AG10803 (cell line): ENCODE results near the gene CLIP4.

Experiments used
- DNase-seq: peaks from one replicate; pipeline ENCODE4 v3.0.0; 2010; ENCODE audit warnings: low read depth
- H3K4me3 ChIP-seq: 2 replicates; pipeline ENCODE4 v1.5.1; 2011; ENCODE audit warnings: mild to moderate bottlenecking, low read length, control low read depth
- CTCF ChIP-seq: conservative IDR thresholded peaks from 2 replicates; pipeline ENCODE4 v1.5.1; 2011; ENCODE audit warnings: mild to moderate bottlenecking, low read length, control low read depth, inconsistent platforms

Gene CLIP4

GRCh38 chr2:29072251-29072650 is 43.0 kb upstream of the CLIP4 start:
- no peak overlapping the region for H3K4me3 ChIP-seq
- no peak for DNase-seq
- TF ChIP-seq CTCF = no peak

DNA sequence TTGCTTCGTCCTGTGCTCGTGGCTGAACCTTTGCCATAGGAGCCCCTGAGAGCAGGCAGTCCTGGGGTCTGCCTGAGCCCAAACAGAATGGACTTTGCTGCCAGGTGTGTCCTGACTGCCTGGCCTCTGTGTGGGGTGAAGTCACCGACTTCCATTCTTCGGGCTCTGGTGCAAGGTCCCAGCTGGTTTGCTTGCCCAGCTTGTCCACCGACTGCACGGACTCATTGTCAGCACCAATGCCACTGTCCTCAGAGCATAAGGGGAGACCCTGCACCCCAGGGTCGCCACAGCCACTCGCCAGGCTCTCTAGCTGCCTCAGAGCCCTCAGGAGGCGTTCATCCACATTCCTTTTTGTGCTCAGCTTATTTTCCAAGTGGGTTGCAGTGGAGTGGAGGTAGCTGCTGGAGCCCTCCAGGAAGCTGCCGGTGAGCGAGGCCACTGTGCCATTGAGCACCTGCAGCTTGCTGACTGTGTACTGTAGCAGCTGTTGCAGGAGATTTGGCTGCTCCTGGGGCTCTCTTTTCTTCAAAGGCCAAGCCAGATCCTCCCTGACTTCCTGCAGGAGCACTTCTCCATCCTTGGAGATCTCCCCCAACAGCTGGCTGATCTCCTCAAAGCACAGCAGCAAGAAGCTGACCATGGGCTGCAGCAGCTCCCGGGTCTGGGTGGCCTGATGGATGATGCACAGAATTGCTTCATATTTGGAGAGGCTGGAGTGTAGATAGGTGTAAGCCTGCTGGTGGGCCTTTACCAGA is 42.1 kb upstream of the CLIP4 start:
- TF ChIP-seq CTCF = no peak
- DNase-seq = no peak
- H3K4me3 ChIP-seq = no peak overlapping the region

GRCh38 chr2:29073933-29074332 is 41.3 kb upstream of the CLIP4 start:
- no peak for TF ChIP-seq CTCF
- no peak overlapping the region for H3K4me3 ChIP-seq
- no peak for DNase-seq

DNA sequence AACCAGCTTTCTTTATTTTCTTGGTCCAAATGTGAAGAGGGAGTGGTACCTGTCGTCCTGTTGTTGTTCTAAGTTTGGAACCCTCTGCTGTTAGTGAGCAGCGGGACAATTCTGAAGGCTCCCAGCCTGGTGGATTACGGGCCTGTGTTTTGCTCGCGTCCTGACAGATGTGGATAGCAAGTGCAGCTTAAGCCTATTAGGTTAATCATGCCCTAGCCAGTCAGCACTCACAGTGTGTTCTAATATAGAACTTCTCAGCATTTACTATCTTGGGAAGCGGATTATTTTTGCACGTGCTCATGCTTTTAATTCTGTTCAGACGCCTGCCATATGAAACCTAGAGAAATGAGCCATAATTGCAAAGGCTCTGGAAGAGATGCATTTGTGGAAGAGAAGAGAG is 40.8 kb upstream of the CLIP4 start, which contains the start of gene PCARE:
PCARE (minus strand) TSS at position 113 of the 400 bp plus-strand sequence. CDS start 262 bp downstream, outside the sequence.
- no peak for TF ChIP-seq CTCF
- no peak for DNase-seq

GRCh38 chr2:29075894-29076705 is 39.1 kb upstream of the CLIP4 start:
- DNase-seq = no peak
- TF ChIP-seq CTCF = no peak

More for the DNA sequence above, 40.8 kb upstream of the CLIP4 start, which contains the start of gene PCARE:
- H3K4me3 ChIP-seq = no peak within 1 kb of the TSS

DNA sequence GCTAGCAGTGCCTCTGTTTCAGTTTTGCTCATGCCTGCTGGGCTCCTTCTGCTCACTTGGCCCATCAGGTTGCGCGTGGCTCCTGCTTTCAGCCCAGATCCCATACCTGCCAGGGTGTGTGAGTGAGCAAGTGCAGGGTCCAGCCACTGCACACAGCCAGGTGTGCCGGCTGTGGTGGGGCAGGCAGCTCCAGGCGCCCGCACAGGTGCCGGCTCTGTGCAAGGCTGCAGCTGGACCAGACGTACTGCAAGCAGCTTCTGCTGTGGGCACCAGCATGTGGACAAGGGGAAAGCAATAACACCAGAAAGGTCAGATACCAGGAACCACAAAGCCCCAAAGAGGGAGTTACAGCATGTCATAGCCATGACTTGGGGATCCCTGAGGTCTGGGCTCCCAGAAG is 35.3 kb upstream of the CLIP4 start:
- TF ChIP-seq CTCF = no peak
- no peak for DNase-seq
- no peak overlapping the region for H3K4me3 ChIP-seq

More at GRCh38 chr2:29075894-29076705, 39.1 kb upstream of the CLIP4 start:
- H3K4me3 ChIP-seq = no peak overlapping the region
